PC-9 (cell line): Measurements from ENCODE around the gene INPP5B. TPM values are rescaled to one million over a fixed set of nuclear protein-coding genes. Genes with fewer than 3 reads are reported as not detected.

Experiments
- BruUV-seq: library from RNA; stranded (reverse); fragments of 400-500 nt; replicated peaks from 2 replicates; lab custom pipeline; 2021; lab: Mats Ljungman, UMichigan
- CTCF ChIA-PET: fragments of 300-600 bp; sonication (Branson Sonifier 250); formaldehyde crosslinking; loops from one replicate; lab custom pipeline; 2022; ENCODE audit warnings: antibody characterized with exemption; lab: Charles Lee
- POLR2A ChIA-PET: fragments of 300-600 bp; sonication (Branson Sonifier 250); formaldehyde crosslinking; loops from one replicate; lab custom pipeline; 2022; ENCODE audit warnings: antibody characterized with exemption; ENCODE audit not compliant: unreplicated experiment; lab: Charles Lee
- DNase-seq, 2 experiments: peaks; one replicate each; pipeline versions ENCODE4 v3.0.0 to v3.0.0-alpha.2; 2015 to 2022; ENCODE audit warnings: mixed read lengths in 1 of 2
- H2AFZ ChIP-seq: fragments of 200-600 bp; sonication (generic); 2 replicates; pipeline ENCODE4 v1.8.1; 2017; ENCODE audit warnings: antibody characterized with exemption
- H3F3A ChIP-seq: fragments of 200-600 bp; sonication (generic); 2 replicates; pipeline ENCODE4 v1.8.1; 2017; ENCODE audit warnings: antibody characterized with exemption, mild to moderate bottlenecking, low read depth; ENCODE audit not compliant: insufficient read depth
- H3K27ac ChIP-seq: fragments of 200-600 bp; sonication (generic); 2 replicates; pipeline ENCODE4 v1.6.1; 2016; ENCODE audit warnings: mixed run types
- H3K27me3 ChIP-seq: fragments of 200-600 bp; sonication (generic); 2 replicates; pipeline ENCODE4 v1.6.1; 2016; ENCODE audit warnings: low read depth, mixed run types; ENCODE audit not compliant: insufficient read depth
- H3K36me3 ChIP-seq: fragments of 200-600 bp; sonication (generic); 2 replicates; pipeline ENCODE4 v1.6.1; 2016; ENCODE audit warnings: low read depth, mixed run types
- H3K4me1 ChIP-seq: fragments of 200-600 bp; sonication (generic); replicated peaks from 2 replicates; pipeline ENCODE4 v1.6.1; 2016; ENCODE audit warnings: mixed run types; ENCODE audit not compliant: insufficient read depth
- H3K4me2 ChIP-seq: fragments of 200-600 bp; sonication (generic); 2 replicates; pipeline ENCODE4 v1.6.1; 2017; ENCODE audit warnings: mixed run types
- H3K4me3 ChIP-seq: fragments of 200-600 bp; sonication (generic); 2 replicates; pipeline ENCODE4 v1.6.1; 2016; ENCODE audit warnings: mixed run types
- H3K79me2 ChIP-seq: fragments of 200-600 bp; sonication (generic); 2 replicates; pipeline ENCODE4 v1.6.1; 2017; ENCODE audit warnings: low read depth, mixed run types
- H3K9me2 ChIP-seq: fragments of 200-600 bp; sonication (generic); 2 replicates; pipeline ENCODE4 v1.8.1; 2017; ENCODE audit warnings: mild to moderate bottlenecking; ENCODE audit not compliant: insufficient read depth
- H3K9me3 ChIP-seq: fragments of 200-600 bp; sonication (generic); 2 replicates; pipeline ENCODE4 v1.8.1; 2016; ENCODE audit warnings: low read depth; ENCODE audit not compliant: insufficient read depth
- H4K20me1 ChIP-seq: fragments of 200-600 bp; sonication (generic); 2 replicates; pipeline ENCODE4 v1.8.1; 2017; ENCODE audit not compliant: insufficient read depth
- CTCF ChIP-seq: fragments of 200-600 bp; sonication (generic); conservative IDR thresholded peaks from 2 replicates; pipeline ENCODE4 v1.6.1; 2017; ENCODE audit warnings: mixed run types, antibody characterized with exemption, mild to moderate bottlenecking, moderate library complexity
- EZH2 ChIP-seq: fragments of 200-600 bp; sonication (generic); IDR thresholded peaks from 2 replicates; pipeline ENCODE4 v1.8.0; 2017; ENCODE audit warnings: antibody characterized with exemption, low read depth
- intact Hi-C: fragments of 100-400 bp; cut with micrococcal nuclease; formaldehyde crosslinking; loops from one replicate; pipeline ENCODE4 v1.10.0; 2022; ENCODE audit not compliant: unreplicated experiment
- total RNA-seq: library from RNA; stranded (reverse); gene quantifications from 2 replicates; pipeline ENCODE4 v1.2.3, GENCODE V29; 2021

The INPP5B gene
- total RNA-seq, 1 experiment from 2014 or later, result 28.1 TPM

GRCh38 chr1:37948166-37948565 lies 1.3 kb upstream of the INPP5B start:
- Histone ChIP-seq H3K79me2 (no peaks in the 10 kb centered on the region), H3K27me3 (no peaks in the 10 kb centered on the region), H3K4me3 (no peak overlapping the region), H3K36me3 (no peaks in the 10 kb centered on the region), H3K9me2 (no peaks in the 10 kb centered on the region), H4K20me1 (no peaks in the 10 kb centered on the region), H3K4me2 (no peak overlapping the region), H3K27ac (no peak overlapping the region), H3K9me3 (no peaks in the 10 kb centered on the region), H3K4me1 (peaks cover 14% of the 10 kb centered on the region), H3F3A (peaks cover 7% of the 10 kb centered on the region; the same call in 1 of the 2 replicates), H2AFZ (no peak overlapping the region)
- BruUV-seq, result no TSS peak
- CTCF ChIA-PET, result no interaction called here
- intact Hi-C loops, result no loop called here
- no peak for DNase-seq
- TF ChIP-seq EZH2 (no peak), CTCF (no peak)
- POLR2A ChIA-PET, result interaction anchor here (0.6 kb wide), 1 partner anchor 1368 kb away, joined by 3 read pairs; no protein-coding TSS in a partner anchor

- ChIA-PET POLR2A (interaction anchor here (0.5 kb wide), 1 partner anchor 11 kb away, joined by 3 read pairs; no protein-coding TSS in a partner anchor), CTCF (no interaction called here)
- Histone ChIP-seq H4K20me1 (no peaks in the 10 kb centered on the region), H3K4me3 (peak overlapping the region; percentile 61; the same call in 1 of the 2 replicates), H3K9me2 (no peaks in the 10 kb centered on the region), H3K36me3 (no peaks in the 10 kb centered on the region), H3F3A (peaks cover 7% of the 10 kb centered on the region; the same call in 1 of the 2 replicates), H3K4me1 (peaks cover 14% of the 10 kb centered on the region), H3K27ac (no peak overlapping the region), H3K79me2 (no peaks in the 10 kb centered on the region), H3K27me3 (no peaks in the 10 kb centered on the region), H3K4me2 (peak overlapping the region; percentile 77), H2AFZ (no peak overlapping the region; the same call in 1 of the 2 replicates), H3K9me3 (no peaks in the 10 kb centered on the region)
- intact Hi-C loops, result no loop called here
- no TSS peak for BruUV-seq
- TF ChIP-seq CTCF, result no peak
- TF ChIP-seq EZH2, result no peak
- DNase-seq, result no peak
Observed at GRCh38 chr1:37947364-37947763, 511 bp upstream of the INPP5B start.

- Histone ChIP-seq H3K9me3 (no peaks in the 10 kb centered on the region), H4K20me1 (no peaks in the 10 kb centered on the region), H3K36me3 (no peaks in the 10 kb centered on the region), H3F3A (peaks cover 7% of the 10 kb centered on the region; the same call in 1 of the 2 replicates), H3K27me3 (no peaks in the 10 kb centered on the region), H3K79me2 (no peaks in the 10 kb centered on the region), H2AFZ (peak overlapping the region; percentile 73), H3K27ac (no peak overlapping the region), H3K4me2 (peak overlapping the region; percentile 77), H3K4me1 (peaks cover 14% of the 10 kb centered on the region), H3K4me3 (peak overlapping the region; percentile 61), H3K9me2 (no peaks in the 10 kb centered on the region)
- intact Hi-C loops, result no loop called here
- ChIA-PET CTCF (no interaction called here), POLR2A (no interaction called here)
- no TSS peak for BruUV-seq
- DNase-seq, result no peak
- TF ChIP-seq EZH2 (no peak), CTCF (no peak)
Observed at GRCh38 chr1:37945743-37946702, 830 bp downstream of the INPP5B start.
